GM10266 (cell line): ENCODE measurements around the gene GDI1.

Experiments used
- DNase-seq: peaks from one replicate; pipeline ENCODE4 v3.0.0; 2012; ENCODE audit errors: extremely low spot score
- CTCF ChIP-seq: IDR thresholded peaks from 2 replicates; pipeline ENCODE4 v1.5.1; 2012; ENCODE audit warnings: mild to moderate bottlenecking, low read depth; ENCODE audit not compliant: control insufficient read depth, insufficient read depth; ENCODE audit errors: missing control alignments

GDI1 gene

GRCh38 chrX:154443479-154443910 lies 6.5 kb downstream of the GDI1 start:
- DNase-seq, result no peak
- TF ChIP-seq CTCF, result no peak

- DNase-seq, result peak; percentile 92
- TF ChIP-seq CTCF, result no peak
These were observed 7.2 kb downstream of the GDI1 start, which contains the start of gene FAM50A for GRCh38 chrX:154443992-154444754. FAM50A (plus strand) TSS chrX:154444141; CDS start chrX:154444236, 95 bp downstream.

- no peak for TF ChIP-seq CTCF
- no peak for DNase-seq
These were observed 7.8 kb downstream of the GDI1 start for GRCh38 chrX:154444755-154445246.

- no peak for TF ChIP-seq CTCF
- no peak for DNase-seq
These were observed 8.8 kb downstream of the GDI1 start for GRCh38 chrX:154445776-154446175.

GRCh38 chrX:154446430-154446829 lies 9.5 kb downstream of the GDI1 start:
- DNase-seq, result no peak
- TF ChIP-seq CTCF, result no peak

GRCh38 chrX:154448484-154448883 lies 11.5 kb downstream of the GDI1 start:
- TF ChIP-seq CTCF, result no peak
- no peak for DNase-seq

- no peak for TF ChIP-seq CTCF
- DNase-seq, result no peak
These were observed 12.7 kb downstream of the GDI1 start for GRCh38 chrX:154449618-154450017.
